HL-60 (cell line): ENCODE results near the gene CLDN34.

Source experiments
- DNase-seq, 2 experiments: peaks; one replicate each; pipeline ENCODE4 v3.0.0-alpha.2; 2010 to 2020; ENCODE audit warnings: low read depth in 1 of 2, low spot score in 1 of 2
- H3K27ac ChIP-seq: fragments of 250-450 bp; sonication (Bioruptor Pico); replicated peaks from 2 replicates; pipeline ENCODE4 v1.5.1; 2020; ENCODE audit warnings: mild to moderate bottlenecking, moderate library complexity
- H3K27me3 ChIP-seq: fragments of 250-450 bp; sonication (Bioruptor Pico); 2 replicates; pipeline ENCODE4 v1.5.1; 2021; ENCODE audit warnings: mild to moderate bottlenecking, moderate library complexity; ENCODE audit not compliant: insufficient read depth, poor library complexity, severe bottlenecking
- H3K4me3 ChIP-seq: replicated peaks from 2 replicates; pipeline ENCODE4 v1.5.1; 2011; ENCODE audit warnings: mild to moderate bottlenecking, control low read depth, low read length; ENCODE audit not compliant: insufficient read depth
- CTCF ChIP-seq: IDR thresholded peaks from one replicate; pipeline ENCODE4 v1.5.1; 2011; ENCODE audit warnings: low read length, control low read depth, inconsistent platforms; ENCODE audit not compliant: insufficient read depth
- GABPA ChIP-seq: IDR thresholded peaks from 2 replicates; pipeline ENCODE4 v1.6.1; 2012; ENCODE audit warnings: low read depth
- POLR2AphosphoS5 ChIP-seq: IDR thresholded peaks from 2 replicates; pipeline ENCODE4 v1.6.1; 2012; ENCODE audit warnings: low read depth
- REST ChIP-seq: IDR thresholded peaks from 2 replicates; pipeline ENCODE4 v1.6.1; 2012; ENCODE audit warnings: low read depth; ENCODE audit not compliant: insufficient replicate concordance
- SPI1 ChIP-seq: IDR thresholded peaks from 2 replicates; pipeline ENCODE4 v1.6.1; 2012; ENCODE audit warnings: low read depth, mild to moderate bottlenecking, borderline replicate concordance

The CLDN34 gene

GRCh38 chrX:9948406-9948805 is 18.8 kb upstream of the CLDN34 start:
- no peak overlapping the region for H3K4me3 ChIP-seq
- DNase-seq = no peak
- H3K27ac ChIP-seq = no peak overlapping the region
- no peak for TF ChIP-seq CTCF
- TF ChIP-seq POLR2AphosphoS5 = no peak
- no peak for TF ChIP-seq REST
- TF ChIP-seq SPI1 = no peak
- no peak for TF ChIP-seq GABPA
- H3K27me3 ChIP-seq = no peaks in the 10 kb centered on the region

- H3K4me3 ChIP-seq = no peak overlapping the region
- no peaks in the 10 kb centered on the region for H3K27me3 ChIP-seq
- H3K27ac ChIP-seq = no peak overlapping the region
- TF ChIP-seq POLR2AphosphoS5 (no peak), GABPA (no peak), SPI1 (no peak), CTCF (no peak), REST (no peak)
- no peak for DNase-seq
Observed at GRCh38 chrX:9952300-9952699, 14.9 kb upstream of the CLDN34 start.

GRCh38 chrX:9953396-9953795 is 13.8 kb upstream of the CLDN34 start:
- Histone ChIP-seq H3K4me3 (no peak overlapping the region), H3K27me3 (no peaks in the 10 kb centered on the region), H3K27ac (no peak overlapping the region)
- DNase-seq = no peak
- TF ChIP-seq REST (no peak), POLR2AphosphoS5 (no peak)

GRCh38 chrX:9955506-9955905 is 11.7 kb upstream of the CLDN34 start:
- Histone ChIP-seq H3K4me3 (no peak overlapping the region), H3K27ac (no peak overlapping the region), H3K27me3 (no peaks in the 10 kb centered on the region)
- DNase-seq = no peak
- TF ChIP-seq GABPA = no peak
- no peak for TF ChIP-seq CTCF
